K562 (cell line): ENCODE data around the gene LRIT1. TPM values are rescaled to one million over a fixed set of nuclear protein-coding genes. Genes with fewer than 3 reads are reported as not detected.

ENCODE experiments used
- ATAC-seq: fragments of 200-7000 bp; cut with Tn5 transposase; 3 replicates; pipeline ENCODE4 v1.9.1; 2020; ENCODE audit warnings: moderate library complexity
- Bru-seq: library from RNA; stranded (reverse); fragments of 400-500 nt; gene quantifications from one replicate; lab custom pipeline; 2021; lab: Mats Ljungman, UMichigan
- BruChase-seq, 2 experiments: library from RNA; stranded (reverse); fragments of 400-500 nt; gene quantifications; one replicate each; lab custom pipeline; 2021; lab: Mats Ljungman, UMichigan
- BruUV-seq: library from RNA; stranded (reverse); fragments of 400-500 nt; replicated peaks from 2 replicates; lab custom pipeline; 2021; lab: Mats Ljungman, UMichigan
- CTCF ChIA-PET: fragments of 300-600 bp; formaldehyde crosslinking; extraction: SDS; loops from one replicate; lab custom pipeline; 2021; ENCODE audit warnings: low intra/inter-chr PET ratio; lab: Yijun Ruan, JAX
- POLR2A ChIA-PET: fragments of 300-600, 350-650 bp; sonication (Branson Sonifier 250); formaldehyde crosslinking; extraction: SDS; loops from one replicate; lab custom pipeline; 2021; ENCODE audit warnings: antibody characterized with exemption, inconsistent platforms; lab: Yijun Ruan, JAX
- DNase-seq, 4 experiments: peaks; one replicate each; pipeline versions ENCODE4 v3.0.0 to v3.0.0-alpha.2; 2011 to 2018; ENCODE audit warnings: low spot score in 3 of 4, mixed read lengths in 3 of 4; ENCODE audit errors: extremely low read depth in 1 of 4
- FAIRE-seq: peaks from 2 replicates; lab custom pipeline; 2011; peaks lifted over from hg19 to GRCh38; lab: Jason Lieb, UNC
- H2AFZ ChIP-seq: 2 replicates; pipeline ENCODE4 v1.6.0; 2011; ENCODE audit warnings: low read depth, low read length, control low read depth, inconsistent platforms
- H3K27ac ChIP-seq: fragments of 200-600 bp; 3 replicates; pipeline ENCODE4 v1.8.0; 2011; ENCODE audit warnings: low read depth, mild to moderate bottlenecking, control low read depth, inconsistent platforms, low read length, moderate library complexity, mixed read lengths; ENCODE audit errors: extremely low read depth
- H3K27me3 ChIP-seq, 2 experiments: fragments of 300-600 bp in 1 of 2; 2 replicates in 1 of 2; 3 replicates in 1 of 2; pipeline versions ENCODE4 v1.6.0 to v1.8.0; 2011; ENCODE audit warnings: inconsistent platforms in 2 of 2, low read length in 2 of 2, mild to moderate bottlenecking in 1 of 2, mixed read lengths in 1 of 2, moderate library complexity in 1 of 2; ENCODE audit not compliant: control insufficient read depth in 2 of 2, insufficient read depth in 2 of 2
- H3K36me3 ChIP-seq: fragments of 300-600 bp; 3 replicates; pipeline ENCODE4 v1.8.0; 2011; ENCODE audit warnings: mild to moderate bottlenecking, low read length, inconsistent platforms; ENCODE audit not compliant: control insufficient read depth, insufficient read depth
- H3K4me1 ChIP-seq, 2 experiments: fragments of 200-600 bp in 1 of 2; replicated peaks in 1 of 2; 2 replicates in 1 of 2; 3 replicates in 1 of 2; pipeline versions ENCODE4 v1.5.1 to v1.8.0; 2011; ENCODE audit warnings: inconsistent platforms in 2 of 2, low read length in 2 of 2, mild to moderate bottlenecking in 1 of 2, mixed read lengths in 1 of 2, moderate library complexity in 1 of 2; ENCODE audit not compliant: control insufficient read depth in 2 of 2, insufficient read depth in 2 of 2
- H3K4me2 ChIP-seq: 2 replicates; pipeline ENCODE4 v1.6.1; 2011; ENCODE audit warnings: low read length, control low read depth, inconsistent platforms, mixed read lengths; ENCODE audit not compliant: insufficient read depth
- H3K4me3 ChIP-seq: fragments of 200-600 bp; sonication (generic), shearing (Covaris generic); 2 replicates; pipeline ENCODE4 v1.5.1; 2016; ENCODE audit warnings: control low read depth, inconsistent platforms
- H3K79me2 ChIP-seq: fragments of 200-600 bp; 3 replicates; pipeline ENCODE4 v1.8.0; 2011; ENCODE audit warnings: low read length, inconsistent platforms; ENCODE audit not compliant: control insufficient read depth, insufficient read depth
- H3K9ac ChIP-seq, 2 experiments: 2 replicates each; pipeline versions ENCODE4 v1.6.0 to v1.6.1; 2011; ENCODE audit warnings: low read depth in 2 of 2, low read length in 2 of 2, control low read depth in 1 of 2, inconsistent platforms in 1 of 2, mild to moderate bottlenecking in 1 of 2, mixed read lengths in 1 of 2; ENCODE audit not compliant: insufficient read depth in 1 of 2
- H3K9me1 ChIP-seq: one replicate; pipeline ENCODE4 v1.6.0; 2011; ENCODE audit warnings: inconsistent platforms, mild to moderate bottlenecking, low read length, moderate library complexity; ENCODE audit not compliant: control insufficient read depth, insufficient read depth
- H3K9me3 ChIP-seq: replicated peaks from 2 replicates; pipeline ENCODE4 v1.5.1; 2011; ENCODE audit warnings: low read depth, low read length, inconsistent platforms; ENCODE audit not compliant: control insufficient read depth, insufficient read depth
- H4K20me1 ChIP-seq: replicated peaks from 2 replicates; pipeline ENCODE4 v1.6.1; 2011; ENCODE audit warnings: low read length, inconsistent platforms, mixed read lengths; ENCODE audit not compliant: control insufficient read depth, insufficient read depth
- MAZ ChIP-seq, 2 experiments: fragments of 450-650 bp in 1 of 2; sonication (generic) in 1 of 2; formaldehyde crosslinking; IDR thresholded peaks in 1 of 2; conservative IDR thresholded peaks in 1 of 2; 2 replicates each; pipeline versions ENCODE4 v1.4.0 to v1.5.0; 2020; ENCODE audit warnings: mild to moderate bottlenecking in 1 of 2, missing genetic modification reagents in 1 of 2
- MED1 ChIP-seq: sonication (generic); formaldehyde crosslinking; IDR thresholded peaks from 2 replicates; pipeline ENCODE4 v1.8.1; 2023; ENCODE audit warnings: missing genetic modification reagents, borderline replicate concordance
- NCOA4 ChIP-seq: fragments of 450-650 bp; IDR thresholded peaks from 2 replicates; pipeline ENCODE4 v1.6.1; 2018; ENCODE audit warnings: mild to moderate bottlenecking; ENCODE audit not compliant: partially characterized antibody
- NFATC3 ChIP-seq: fragments of 450-650 bp; IDR thresholded peaks from 2 replicates; pipeline ENCODE4 v1.6.1; 2017; ENCODE audit warnings: mild to moderate bottlenecking
- PHF8 ChIP-seq: fragments of 200-600 bp; sonication (generic); IDR thresholded peaks from 2 replicates; pipeline ENCODE4 v1.6.1; 2012; ENCODE audit warnings: mixed run types, mild to moderate bottlenecking, inconsistent platforms, low read length, moderate library complexity, borderline replicate concordance
- SRSF7 ChIP-seq: fragments of 200-400 bp; formaldehyde crosslinking; optimal IDR thresholded peaks from 2 replicates; pipeline ENCODE3; 2017; ENCODE audit warnings: mild to moderate bottlenecking, low read depth, low read length
- STAT5B ChIP-seq: fragments of 250-450 bp; sonication (Bioruptor Pico); IDR thresholded peaks from 2 replicates; pipeline ENCODE4 v1.8.0; 2021; ENCODE audit warnings: mild to moderate bottlenecking, inconsistent platforms
- ZFX ChIP-seq: sonication (generic); formaldehyde crosslinking; IDR thresholded peaks from 2 replicates; pipeline ENCODE4 v1.8.0; 2022; ENCODE audit warnings: mild to moderate bottlenecking, missing genetic modification reagents, moderate library complexity
- ZNF316 ChIP-seq: fragments of 450-650 bp; IDR thresholded peaks from 2 replicates; pipeline ENCODE4 v1.6.1; 2016
- ZNF395 ChIP-seq: fragments of 200-800 bp; sonication (Bioruptor generic); IDR thresholded peaks from 2 replicates; pipeline ENCODE4 v1.6.1; 2017; ENCODE audit warnings: missing genetic modification characterization, missing compliant biosample characterization
- WGBS: fragments of 100-300 bp; shearing (Covaris generic); methylation state at CpG from one replicate; pipeline ENCODE4 v1.1.6; 2016; ENCODE audit warnings: low coverage, mixed read lengths; ENCODE audit not compliant: insufficient coverage; ENCODE audit errors: missing lambda C conversion rate; 5-methylcytosine and 5-hydroxymethylcytosine counted together
- in situ Hi-C: fragments of 300-500 bp; cut with MboI; formaldehyde crosslinking; loops from 4 replicates; pipeline ENCODE4 v1.15.0; 2018; ENCODE audit warnings: inconsistent platforms, mixed read lengths
- intact Hi-C: fragments of 100-400 bp; cut with micrococcal nuclease; formaldehyde crosslinking; loops from 2 replicates; pipeline ENCODE4 v1.14.2; 2022
- long read RNA-seq, 3 experiments: library from polyadenylated mRNA in 2 of 3; library from RNA in 1 of 3; unstranded in 2 of 3; stranded (forward) in 1 of 3; transcript quantifications; one replicate each; pipeline ENCODE4 v2.0.0, GENCODE V29; 2019 to 2022
- polyA minus RNA-seq, 3 experiments: library from RNA; depleted of rRNA, polyadenylated mRNA; stranded (reverse); fragments of >200 nt; gene quantifications; 2 replicates each; pipeline ENCODE4 v1.2.3, GENCODE V29; 2011
- polyA plus RNA-seq, 8 experiments: library from polyadenylated mRNA; depleted of rRNA in 4 of 8; stranded (reverse) in 5 of 8; unstranded in 3 of 8; fragments of >200 nt; fragmentation: Nextera tagmentation in 2 of 8; fragmentation: Illumina TruSeq in 1 of 8; extraction: Ambion mirVana in 2 of 8; extraction: Trizol in 1 of 8; gene quantifications; 2 replicates each; pipeline versions ENCODE4 v1.2.1 to v1.2.3, GENCODE V29; 2011 to 2014; ENCODE audit warnings: inconsistent platforms in 1 of 8, missing spikeins in 1 of 8
- total RNA-seq, 7 experiments: library from RNA; depleted of rRNA in 6 of 7; stranded (reverse); fragments of >200 nt in 6 of 7; fragmentation: Illumina TruSeq in 2 of 7; extraction: Trizol in 2 of 7; gene quantifications; 2 replicates each; pipeline versions ENCODE4 v1.2.1 to v1.2.3, GENCODE V29; 2011 to 2021; ENCODE audit warnings: low replicate concordance in 1 of 7
- TF ChIP-seq, protein P1 (sequence below): fragments of 250-450 bp; sonication (Bioruptor Pico); IDR thresholded peaks from 2 replicates; pipeline ENCODE4 v1.5.0; 2020; ENCODE audit warnings: mild to moderate bottlenecking, borderline replicate concordance

The LRIT1 gene
- not detected in 2 replicates for total RNA-seq (2011; cell fraction: chromatin; rRNA removed; ENCODE audit: low replicate concordance)
- not detected in 2 replicates for total RNA-seq (2011; cell fraction: nucleolus; rRNA removed)
- not detected in 2 replicates for total RNA-seq (2011; cell fraction: nucleoplasm; rRNA removed)
- not detected in 2 replicates for total RNA-seq (2014; rRNA removed)
- total RNA-seq (2014; rRNA removed; fragmentation: Illumina TruSeq; extraction: Trizol) = not detected in 2 replicates
- not detected in 2 replicates for total RNA-seq (2015; rRNA removed; fragmentation: Illumina TruSeq; extraction: Trizol)
- total RNA-seq (2021) = not detected in 2 replicates
- polyA plus RNA-seq (2011; rRNA removed) = not detected in 2 replicates
- not detected in 2 replicates for polyA plus RNA-seq (2011; cell fraction: cytosol; rRNA removed)
- polyA plus RNA-seq (2011; cell fraction: nucleus; rRNA removed) = not detected in 2 replicates
- polyA plus RNA-seq (2012) = not detected in 2 replicates
- not detected in 2 replicates for polyA plus RNA-seq (2014; fragmentation: Illumina TruSeq; extraction: Trizol)
- not detected for polyA plus RNA-seq (2014; fragmentation: Nextera tagmentation; extraction: Ambion mirVana)
- not detected in 2 replicates for polyA plus RNA-seq (2014; rRNA removed)
- polyA minus RNA-seq (2011; rRNA and poly(A)+ RNA removed) = not detected in 2 replicates
- polyA minus RNA-seq (2011; cell fraction: cytosol; rRNA and poly(A)+ RNA removed) = not detected in 2 replicates
- polyA minus RNA-seq (2011; cell fraction: nucleus; rRNA and poly(A)+ RNA removed) = not detected in 2 replicates
- Bru-seq, nascent RNA = not detected
- BruChase-seq, experiment 1, labeled RNA remaining after a 2-hour chase = percentile 13 among the genes with signal in this experiment
- BruChase-seq, experiment 2, labeled RNA remaining after a 6-hour chase = percentile 5 among the genes with signal in this experiment
- long read RNA-seq, experiment 1 = 0 reads
- long read RNA-seq, experiment 2 = 0 reads
- long read RNA-seq, experiment 3 = 0 reads

- Histone ChIP-seq H3K4me2 (no peak within 1 kb of the TSS), H3K27me3 (peaks cover 25 to 79% of the 10 kb centered on the region in 2 experiments; a peak in 4 of 5 replicates), H3K27ac (no peak within 1 kb of the TSS), H3K4me3 (no peak within 1 kb of the TSS), H2AFZ (no peak within 1 kb of the TSS), H3K36me3 (no peaks in the 10 kb centered on the region), H3K9ac (no peak within 1 kb of the TSS), H4K20me1 (no peaks in the 10 kb centered on the region), H3K9me3 (no peaks in the 10 kb centered on the region), H3K4me1 (peaks cover 0 to 7% of the 10 kb centered on the region in 2 experiments; a peak in 2 of 5 replicates), H3K9me1 (no peaks in the 10 kb centered on the region), H3K79me2 (no peaks in the 10 kb centered on the region)
- DNase-seq = no peak
- CTCF ChIA-PET = no interaction called here
- BruUV-seq = no TSS peak
- no peak for ATAC-seq
- in situ Hi-C loops (no loop called here), intact Hi-C loops (no loop called here)
- 0% methylated on average over 13 of the region's 13 CpGs for WGBS
- POLR2A ChIA-PET = interaction anchor here (0.6 to 2.1 kb wide), 3 partner anchors 13 to 1681 kb away, joined by 3 to 5 read pairs (median 3); no protein-coding TSS in a partner anchor
- no peak for FAIRE-seq
- TF ChIP-seq STAT5B (CRISPR knock-in tag) (no peak), MED1 (no peak), SRSF7 (no peak), ZNF395 (CRISPR knock-in tag) (no peak), ZFX (CRISPR knock-in tag) (no peak), NFATC3 (no peak), MAZ (CRISPR knock-in tag; conservative IDR thresholded peaks at IDR 0.05 in 1 of 2, IDR thresholded peaks at IDR 0.05 in 1 of 2) (no peak), NCOA4 (no peak), PHF8 (no peak), ZNF316 (no peak)
- TF ChIP-seq, protein P1, sequence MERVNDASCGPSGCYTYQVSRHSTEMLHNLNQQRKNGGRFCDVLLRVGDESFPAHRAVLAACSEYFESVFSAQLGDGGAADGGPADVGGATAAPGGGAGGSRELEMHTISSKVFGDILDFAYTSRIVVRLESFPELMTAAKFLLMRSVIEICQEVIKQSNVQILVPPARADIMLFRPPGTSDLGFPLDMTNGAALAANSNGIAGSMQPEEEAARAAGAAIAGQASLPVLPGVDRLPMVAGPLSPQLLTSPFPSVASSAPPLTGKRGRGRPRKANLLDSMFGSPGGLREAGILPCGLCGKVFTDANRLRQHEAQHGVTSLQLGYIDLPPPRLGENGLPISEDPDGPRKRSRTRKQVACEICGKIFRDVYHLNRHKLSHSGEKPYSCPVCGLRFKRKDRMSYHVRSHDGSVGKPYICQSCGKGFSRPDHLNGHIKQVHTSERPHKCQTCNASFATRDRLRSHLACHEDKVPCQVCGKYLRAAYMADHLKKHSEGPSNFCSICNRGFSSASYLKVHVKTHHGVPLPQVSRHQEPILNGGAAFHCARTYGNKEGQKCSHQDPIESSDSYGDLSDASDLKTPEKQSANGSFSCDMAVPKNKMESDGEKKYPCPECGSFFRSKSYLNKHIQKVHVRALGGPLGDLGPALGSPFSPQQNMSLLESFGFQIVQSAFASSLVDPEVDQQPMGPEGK (CRISPR knock-in tag) = no peak
These were observed at the start of gene LRIT1 for GRCh38 chr10:84241185-84241790. LRIT1 (minus strand) TSS chr10:84241546; CDS start chr10:84241439, 107 bp downstream.
